Chondrocyte (in vitro differentiated cells): Measurements from ENCODE around the gene LVRN. TPM values are rescaled to one million over a fixed set of nuclear protein-coding genes. Genes with fewer than 3 reads are reported as not detected.

Source experiments
- DNase-seq: peaks from one replicate; pipeline ENCODE4 v3.0.0; 2021; ENCODE audit warnings: mixed read lengths, low spot score
- H3K27ac Mint-ChIP-seq: one replicate; pipeline ENCODE4 v1.8.0; 2021; ENCODE audit warnings: mild to moderate bottlenecking, moderate library complexity, mixed read lengths; ENCODE audit not compliant: unreplicated experiment
- H3K27me3 Mint-ChIP-seq: 2 replicates; pipeline ENCODE4 v1.8.0; 2021; ENCODE audit warnings: low read depth, mixed read lengths
- H3K36me3 Mint-ChIP-seq: 2 replicates; pipeline ENCODE4 v1.8.0; 2021; ENCODE audit warnings: low read depth, mixed read lengths
- H3K4me1 Mint-ChIP-seq: 2 replicates; pipeline ENCODE4 v1.8.0; 2021; ENCODE audit warnings: low read depth, mild to moderate bottlenecking, mixed read lengths
- H3K4me3 Mint-ChIP-seq: one replicate; pipeline ENCODE4 v1.8.0; 2021; ENCODE audit warnings: mild to moderate bottlenecking, moderate library complexity, mixed read lengths; ENCODE audit not compliant: unreplicated experiment
- H3K9me3 Mint-ChIP-seq: 2 replicates; pipeline ENCODE4 v1.8.0; 2021; ENCODE audit warnings: low read depth, mixed read lengths
- total RNA-seq: library from RNA; stranded (reverse); gene quantifications from 3 replicates; pipeline ENCODE4 v1.2.1, GENCODE V29; 2021
- TF ChIP-seq, protein P1 (sequence below): fragments of 200-600 bp; sonication (generic); IDR thresholded peaks from 2 replicates; pipeline ENCODE4 v1.5.0; 2021; ENCODE audit warnings: antibody characterized with exemption, mild to moderate bottlenecking, moderate library complexity

LVRN gene
- total RNA-seq, 1 donor from 2014 or later = 0.62 TPM

GRCh38 chr5:115978779-115979178 lies 16.5 kb downstream of the LVRN start:
- H3K4me3 Mint-ChIP-seq = no peak overlapping the region
- H3K36me3 Mint-ChIP-seq = no peaks in the 10 kb centered on the region
- H3K9me3 Mint-ChIP-seq = peaks cover 7% of the 10 kb centered on the region
- H3K27me3 Mint-ChIP-seq = no peaks in the 10 kb centered on the region
- TF ChIP-seq, protein P1, sequence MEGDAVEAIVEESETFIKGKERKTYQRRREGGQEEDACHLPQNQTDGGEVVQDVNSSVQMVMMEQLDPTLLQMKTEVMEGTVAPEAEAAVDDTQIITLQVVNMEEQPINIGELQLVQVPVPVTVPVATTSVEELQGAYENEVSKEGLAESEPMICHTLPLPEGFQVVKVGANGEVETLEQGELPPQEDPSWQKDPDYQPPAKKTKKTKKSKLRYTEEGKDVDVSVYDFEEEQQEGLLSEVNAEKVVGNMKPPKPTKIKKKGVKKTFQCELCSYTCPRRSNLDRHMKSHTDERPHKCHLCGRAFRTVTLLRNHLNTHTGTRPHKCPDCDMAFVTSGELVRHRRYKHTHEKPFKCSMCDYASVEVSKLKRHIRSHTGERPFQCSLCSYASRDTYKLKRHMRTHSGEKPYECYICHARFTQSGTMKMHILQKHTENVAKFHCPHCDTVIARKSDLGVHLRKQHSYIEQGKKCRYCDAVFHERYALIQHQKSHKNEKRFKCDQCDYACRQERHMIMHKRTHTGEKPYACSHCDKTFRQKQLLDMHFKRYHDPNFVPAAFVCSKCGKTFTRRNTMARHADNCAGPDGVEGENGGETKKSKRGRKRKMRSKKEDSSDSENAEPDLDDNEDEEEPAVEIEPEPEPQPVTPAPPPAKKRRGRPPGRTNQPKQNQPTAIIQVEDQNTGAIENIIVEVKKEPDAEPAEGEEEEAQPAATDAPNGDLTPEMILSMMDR = no peak
- DNase-seq = no peak
- peak overlapping the region; percentile 66 for H3K27ac Mint-ChIP-seq
- H3K4me1 Mint-ChIP-seq = peaks cover 30% of the 10 kb centered on the region

DNA sequence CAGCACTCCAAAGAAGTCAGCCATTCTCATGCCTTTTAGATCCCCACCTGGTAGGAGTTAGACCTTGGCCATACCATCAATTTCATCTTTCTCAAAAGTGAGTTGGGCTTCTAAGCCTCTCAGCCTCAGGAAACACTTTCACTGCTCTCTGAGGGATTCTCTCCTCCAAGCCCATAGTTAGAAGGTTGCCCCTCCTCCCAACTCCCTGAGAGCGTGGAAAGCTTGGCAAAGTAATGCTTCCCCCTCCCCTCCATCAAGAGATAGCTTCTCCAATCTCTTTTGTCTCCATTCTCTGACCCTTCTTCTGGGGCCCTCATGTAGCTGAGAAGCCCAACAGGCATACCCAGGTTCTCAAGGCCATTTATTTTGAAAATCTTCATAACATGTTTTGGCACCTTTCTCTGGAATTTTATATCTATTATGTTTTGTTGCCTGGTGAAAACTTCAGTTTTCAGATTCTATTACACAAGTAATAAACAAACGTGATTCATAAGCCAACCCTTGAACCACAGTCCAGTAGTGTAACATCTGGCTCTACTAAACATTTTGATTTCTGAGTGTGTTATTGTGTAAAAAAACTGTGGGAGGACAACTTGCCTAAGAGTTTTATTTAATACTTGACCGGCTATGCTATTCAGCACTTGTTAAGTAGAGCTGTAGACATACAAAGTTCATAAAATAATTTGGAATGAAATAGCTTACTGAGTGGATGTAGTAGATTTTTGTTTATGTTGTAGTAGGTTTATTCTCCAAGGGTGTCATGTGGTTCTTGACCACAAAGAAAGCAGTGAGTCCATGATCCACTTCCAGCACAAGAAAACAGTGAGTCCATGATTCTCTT lies 17.1 kb downstream of the LVRN start:
- Mint-ChIP-seq H3K4me3 (no peak overlapping the region), H3K9me3 (peaks cover 7% of the 10 kb centered on the region), H3K36me3 (no peaks in the 10 kb centered on the region), H3K27ac (peak overlapping the region; percentile 66), H3K4me1 (peaks cover 30% of the 10 kb centered on the region), H3K27me3 (no peaks in the 10 kb centered on the region)
- TF ChIP-seq, protein P1 = no peak
- no peak for DNase-seq

DNA sequence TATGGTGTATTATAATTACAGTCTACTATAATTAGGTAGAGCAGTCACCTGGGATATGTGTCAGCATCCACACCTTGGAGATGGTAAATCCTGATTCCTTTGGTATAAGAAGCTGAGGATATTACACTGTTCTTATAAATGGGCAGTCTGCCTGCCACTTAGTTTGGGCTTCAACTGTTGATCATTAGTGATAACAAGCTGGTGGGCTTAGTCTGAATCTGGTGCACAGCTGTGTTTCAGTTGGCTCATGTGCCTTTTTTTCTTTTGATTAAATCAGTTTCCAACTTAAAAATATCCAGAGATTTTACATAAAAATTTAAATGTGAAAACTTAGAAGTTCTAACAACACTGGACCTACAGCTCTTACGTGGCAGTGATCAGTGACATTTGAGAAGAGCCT lies 21.2 kb downstream of the LVRN start:
- no peak for DNase-seq
- H3K9me3 Mint-ChIP-seq = no peaks in the 10 kb centered on the region
- no peak overlapping the region for H3K27ac Mint-ChIP-seq
- no peak overlapping the region for H3K4me3 Mint-ChIP-seq
- TF ChIP-seq, protein P1 = no peak
- peaks cover 24% of the 10 kb centered on the region for H3K4me1 Mint-ChIP-seq
- no peaks in the 10 kb centered on the region for H3K27me3 Mint-ChIP-seq
- no peaks in the 10 kb centered on the region for H3K36me3 Mint-ChIP-seq

DNA sequence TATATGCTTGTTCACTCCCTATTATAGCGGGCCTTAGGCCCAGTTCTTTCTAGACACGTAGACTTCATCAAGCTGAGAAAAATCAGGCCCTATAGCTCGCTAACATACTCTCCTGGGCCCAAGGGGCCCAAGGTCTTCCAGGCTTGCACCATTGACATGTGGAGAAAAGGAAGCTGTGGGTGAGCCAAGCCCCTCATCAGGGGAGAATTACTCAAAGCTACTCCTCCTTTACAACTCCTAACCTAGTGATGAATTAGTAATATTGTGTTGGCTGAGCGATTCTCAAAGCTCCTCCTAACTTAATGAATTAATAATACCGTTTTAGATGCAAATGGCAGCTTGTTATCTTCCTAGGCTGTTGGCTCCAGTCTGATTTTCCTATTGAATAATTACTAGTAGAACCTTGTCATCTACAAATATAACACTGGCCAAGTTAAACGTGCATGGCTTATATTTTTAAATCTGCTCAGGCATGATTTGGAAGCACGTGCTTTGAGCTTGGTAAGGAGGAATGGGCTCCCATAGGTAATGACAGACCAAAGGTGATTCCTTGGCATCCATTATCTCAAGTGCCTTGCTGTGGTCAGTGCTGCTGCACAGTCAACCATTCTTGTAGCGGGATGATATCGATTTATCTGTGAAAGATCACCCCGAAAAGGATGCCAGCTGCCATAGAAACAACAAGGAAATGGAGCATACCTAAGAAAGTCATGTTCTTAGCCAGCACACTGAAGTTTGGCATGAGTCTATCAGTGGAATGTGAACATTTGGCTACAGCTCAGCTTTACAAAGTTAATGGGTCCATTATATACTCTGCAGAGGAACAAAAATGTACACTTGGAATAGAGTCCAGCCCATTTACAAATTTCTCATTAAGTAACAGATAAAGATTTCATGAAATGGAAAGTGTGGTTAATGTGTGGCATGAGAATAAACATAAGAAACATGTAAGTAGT lies 23.8 kb downstream of the LVRN start:
- Mint-ChIP-seq H3K27ac (no peak overlapping the region), H3K9me3 (no peaks in the 10 kb centered on the region), H3K27me3 (no peaks in the 10 kb centered on the region), H3K36me3 (peaks cover 1% of the 10 kb centered on the region), H3K4me1 (peaks cover 8% of the 10 kb centered on the region), H3K4me3 (no peak overlapping the region)
- no peak for DNase-seq
- TF ChIP-seq, protein P1 = no peak

DNA sequence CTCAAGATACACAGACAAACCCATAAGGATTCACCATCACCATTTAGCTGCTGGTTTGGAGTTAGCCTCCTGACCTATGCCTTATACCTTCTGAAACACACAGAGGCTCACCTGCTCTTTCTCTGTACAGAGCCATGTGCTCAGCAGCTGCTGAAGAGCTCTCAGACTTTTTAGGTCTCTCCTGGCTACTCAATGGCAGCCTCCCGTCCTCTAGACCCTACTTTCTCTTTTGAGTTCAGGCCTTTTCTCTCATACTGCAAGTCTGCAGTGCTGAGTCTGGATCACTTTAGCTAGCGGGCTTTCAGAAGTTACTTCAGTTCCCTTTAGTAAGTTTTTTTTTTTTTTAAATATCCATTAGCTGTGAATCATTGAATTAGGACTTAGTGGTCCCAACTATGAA lies 25.7 kb downstream of the LVRN start:
- H3K27ac Mint-ChIP-seq = no peak overlapping the region
- H3K27me3 Mint-ChIP-seq = peaks cover 4% of the 10 kb centered on the region
- no peaks in the 10 kb centered on the region for H3K9me3 Mint-ChIP-seq
- H3K4me1 Mint-ChIP-seq = peaks cover 8% of the 10 kb centered on the region
- no peak for DNase-seq
- no peak overlapping the region for H3K4me3 Mint-ChIP-seq
- peaks cover 1% of the 10 kb centered on the region for H3K36me3 Mint-ChIP-seq
- TF ChIP-seq, protein P1 = no peak
